Breast epithelium (tissue), 3 donors: ENCODE measurements around the gene TTC12.

ENCODE experiments used
- CTCF ChIP-seq, 3 donors: fragments of 450-650 bp; IDR thresholded peaks; one replicate each; pipeline ENCODE4 v1.5.1; 2016 to 2017; ENCODE audit warnings: antibody characterized with exemption in 3 of 3, mild to moderate bottlenecking in 3 of 3, moderate library complexity in 3 of 3
- POLR2A ChIP-seq: fragments of 450-650 bp; IDR thresholded peaks from one replicate; pipeline ENCODE4 v1.6.1; 2016; ENCODE audit warnings: antibody characterized with exemption, mild to moderate bottlenecking, moderate library complexity
- POLR2AphosphoS5 ChIP-seq, 3 donors: sonication (generic); formaldehyde crosslinking; IDR thresholded peaks; one replicate each; pipeline ENCODE4 v1.6.1; 2017; ENCODE audit warnings: antibody characterized with exemption in 3 of 3

- TF ChIP-seq POLR2A (no peak), CTCF (IDR thresholded peaks at IDR 0.05) (no peak), POLR2AphosphoS5 (IDR thresholded peaks at IDR 0.05) (no peak)
These were observed 96.2 kb downstream of the TTC12 start for GRCh38 chr11:113410414-113411135.
